ELF-1 (cell line): ENCODE results near the gene SLC46A3.
"Not testable (repeated sequence)": the region's sequence is repeated elsewhere in the genome, so short reads cannot be mapped to it uniquely, and the experiment has no call there.

Experiments
- DNase-seq: peaks from one replicate; pipeline ENCODE4 v3.0.0-alpha.2; 2016; ENCODE audit warnings: low read depth, low spot score

SLC46A3 gene, protein sequence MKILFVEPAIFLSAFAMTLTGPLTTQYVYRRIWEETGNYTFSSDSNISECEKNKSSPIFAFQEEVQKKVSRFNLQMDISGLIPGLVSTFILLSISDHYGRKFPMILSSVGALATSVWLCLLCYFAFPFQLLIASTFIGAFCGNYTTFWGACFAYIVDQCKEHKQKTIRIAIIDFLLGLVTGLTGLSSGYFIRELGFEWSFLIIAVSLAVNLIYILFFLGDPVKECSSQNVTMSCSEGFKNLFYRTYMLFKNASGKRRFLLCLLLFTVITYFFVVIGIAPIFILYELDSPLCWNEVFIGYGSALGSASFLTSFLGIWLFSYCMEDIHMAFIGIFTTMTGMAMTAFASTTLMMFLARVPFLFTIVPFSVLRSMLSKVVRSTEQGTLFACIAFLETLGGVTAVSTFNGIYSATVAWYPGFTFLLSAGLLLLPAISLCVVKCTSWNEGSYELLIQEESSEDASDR

DNA sequence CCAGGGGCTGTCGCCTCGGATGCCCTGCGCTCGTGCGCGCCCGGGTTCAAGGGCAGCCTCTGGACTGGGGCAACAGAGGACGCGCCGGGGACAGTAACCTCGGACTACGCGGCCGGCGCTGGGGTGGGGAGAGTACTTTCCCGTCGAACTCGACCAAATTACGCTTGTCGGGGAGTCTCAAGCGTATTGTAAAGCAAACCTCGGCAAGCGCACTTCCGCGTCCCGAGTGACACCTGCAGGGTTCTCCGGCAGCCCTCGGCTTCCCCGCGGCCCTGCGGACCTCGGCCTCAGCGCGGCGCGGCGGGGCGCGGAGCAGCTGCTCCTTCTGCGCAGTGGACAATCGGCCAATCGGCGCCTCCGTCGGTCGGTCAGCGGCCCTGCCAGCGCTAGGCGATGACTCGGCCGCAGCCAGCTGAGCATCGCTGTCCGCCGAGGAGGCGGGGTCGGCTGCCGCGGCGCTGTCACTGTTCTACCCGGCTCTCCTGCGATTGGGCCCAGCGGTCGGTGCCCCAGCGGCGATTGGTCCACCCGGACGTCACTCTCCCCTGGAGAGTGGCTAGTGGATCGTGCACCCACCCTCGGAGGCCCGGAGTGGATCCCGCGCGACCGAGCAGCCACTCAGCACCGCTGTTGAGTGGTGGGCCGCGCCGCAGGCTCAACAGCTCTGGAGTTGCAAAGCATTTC is at the start of gene SLC46A3:
TSS of gene SLC46A3 (minus strand) at position 428 of the 684 bp plus-strand sequence. CDS start 972 bp downstream, outside the sequence.
- peak; percentile 98 for DNase-seq

- DNase-seq = no peak
Observed at GRCh38 chr13:28763887-28764286, 45.1 kb upstream of the SLC46A3 start.

- no peak for DNase-seq
Observed at GRCh38 chr13:28761586-28761985, 42.8 kb upstream of the SLC46A3 start.

DNA sequence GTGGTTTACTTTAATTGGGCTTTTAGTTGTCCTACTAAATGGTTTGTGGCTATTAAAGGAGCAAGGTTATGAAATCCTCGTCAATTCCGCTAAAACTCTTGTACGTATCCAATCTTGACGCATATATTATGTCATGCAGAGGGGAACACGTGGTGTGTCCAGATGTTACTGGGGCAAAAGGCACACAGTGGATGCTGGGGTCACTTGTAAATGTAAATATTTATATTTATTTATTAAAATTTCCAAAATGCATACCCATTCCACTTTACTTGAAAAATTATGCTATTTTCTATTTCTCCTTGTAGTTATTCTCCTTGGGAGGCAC is 36.7 kb upstream of the SLC46A3 start:
- DNase-seq = no peak

DNA sequence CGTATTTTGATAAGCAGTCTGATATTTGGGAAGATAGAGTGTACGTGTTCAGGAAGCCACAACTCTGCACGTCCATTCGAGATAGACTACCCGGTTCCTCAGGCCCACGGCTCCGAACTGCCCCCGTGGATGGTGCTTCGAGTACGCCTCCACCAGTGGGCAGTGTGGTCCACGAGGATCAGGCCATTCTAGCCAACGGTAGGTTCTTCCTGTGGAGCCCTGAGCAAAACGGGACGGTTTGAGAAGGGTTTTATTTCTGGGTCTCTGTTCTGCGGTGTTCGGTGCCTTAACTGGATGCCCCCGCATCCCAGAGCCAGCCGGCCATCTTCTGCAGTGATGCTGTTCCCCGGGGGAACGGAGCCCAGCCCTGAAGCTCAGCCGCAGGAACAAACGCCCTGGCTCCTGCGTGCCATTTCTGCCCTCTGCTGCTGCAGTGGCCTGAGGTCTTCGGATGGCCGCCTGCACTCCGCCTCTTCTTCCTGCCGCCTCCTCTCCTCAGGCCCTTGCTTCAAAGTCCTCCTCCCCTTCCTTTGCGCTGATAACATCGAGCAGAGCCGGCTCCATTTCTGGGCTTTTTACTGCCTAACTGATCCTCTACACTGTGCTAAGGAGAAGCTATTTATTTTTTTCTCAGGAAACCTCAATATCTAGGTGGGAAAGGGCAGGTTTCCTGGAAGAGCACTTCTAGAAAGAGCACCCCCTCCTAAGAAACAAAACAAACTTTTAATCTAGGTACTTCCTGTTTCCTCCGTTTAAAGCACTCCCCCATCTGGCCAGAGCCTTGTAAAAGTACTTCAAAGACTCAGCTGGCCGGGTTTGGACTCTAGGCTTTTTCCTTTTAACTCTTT is 36.2 kb upstream of the SLC46A3 start:
- peak; percentile 52 for DNase-seq

DNA sequence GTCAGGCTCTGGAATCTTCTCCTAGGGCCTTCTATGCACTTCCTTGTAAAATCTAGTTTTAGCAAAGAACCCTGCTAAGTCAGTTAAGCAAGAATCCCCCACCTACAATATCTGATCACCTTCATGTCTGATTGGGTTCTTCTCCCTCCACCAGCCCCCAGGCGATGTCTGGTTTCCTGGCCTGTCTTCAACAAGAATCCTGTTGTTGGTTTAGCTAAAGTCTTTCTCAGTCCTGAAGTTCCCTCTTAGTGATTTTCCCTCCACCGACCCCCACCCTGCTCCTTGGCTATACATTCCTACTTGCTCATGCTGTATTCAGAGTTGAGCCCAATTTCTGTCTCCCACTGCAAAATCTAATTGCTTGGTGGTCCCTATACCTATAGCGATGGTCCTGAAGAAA is 35.2 kb upstream of the SLC46A3 start:
- no peak for DNase-seq

DNA sequence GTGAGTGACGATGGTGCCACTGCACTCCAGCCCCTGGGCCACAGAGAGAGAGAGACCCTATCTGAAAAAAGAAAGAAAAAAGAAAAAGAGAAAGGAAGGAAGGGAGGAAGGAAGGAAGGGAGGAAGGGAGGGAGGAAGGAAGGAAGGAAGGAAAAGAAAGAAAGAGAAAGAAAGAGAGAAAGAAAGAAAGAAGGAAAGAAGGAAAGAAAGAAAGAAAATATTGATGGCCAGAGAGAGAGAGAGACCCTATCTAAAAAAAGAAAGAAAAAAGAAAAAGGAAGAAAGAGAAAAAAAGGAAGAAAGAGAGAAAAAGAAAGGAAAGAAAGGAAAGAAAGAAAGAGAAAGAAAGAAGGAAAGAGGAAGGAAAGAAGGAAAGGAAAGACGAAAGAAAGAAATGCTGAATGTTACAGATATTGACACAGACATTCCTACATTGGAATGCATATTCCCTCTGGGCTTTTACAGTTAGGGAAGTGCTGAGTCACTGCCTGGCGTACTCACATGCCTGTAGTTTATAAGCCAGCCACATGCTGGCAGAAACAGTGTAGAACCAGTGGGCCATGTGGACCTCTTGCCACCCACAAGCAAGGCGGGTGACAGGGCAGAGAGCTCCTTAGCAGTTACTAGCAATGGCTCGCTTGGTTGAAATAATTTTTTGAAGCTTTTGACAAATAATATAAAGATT is 34.6 kb upstream of the SLC46A3 start:
- peak; percentile 84 for DNase-seq

DNA sequence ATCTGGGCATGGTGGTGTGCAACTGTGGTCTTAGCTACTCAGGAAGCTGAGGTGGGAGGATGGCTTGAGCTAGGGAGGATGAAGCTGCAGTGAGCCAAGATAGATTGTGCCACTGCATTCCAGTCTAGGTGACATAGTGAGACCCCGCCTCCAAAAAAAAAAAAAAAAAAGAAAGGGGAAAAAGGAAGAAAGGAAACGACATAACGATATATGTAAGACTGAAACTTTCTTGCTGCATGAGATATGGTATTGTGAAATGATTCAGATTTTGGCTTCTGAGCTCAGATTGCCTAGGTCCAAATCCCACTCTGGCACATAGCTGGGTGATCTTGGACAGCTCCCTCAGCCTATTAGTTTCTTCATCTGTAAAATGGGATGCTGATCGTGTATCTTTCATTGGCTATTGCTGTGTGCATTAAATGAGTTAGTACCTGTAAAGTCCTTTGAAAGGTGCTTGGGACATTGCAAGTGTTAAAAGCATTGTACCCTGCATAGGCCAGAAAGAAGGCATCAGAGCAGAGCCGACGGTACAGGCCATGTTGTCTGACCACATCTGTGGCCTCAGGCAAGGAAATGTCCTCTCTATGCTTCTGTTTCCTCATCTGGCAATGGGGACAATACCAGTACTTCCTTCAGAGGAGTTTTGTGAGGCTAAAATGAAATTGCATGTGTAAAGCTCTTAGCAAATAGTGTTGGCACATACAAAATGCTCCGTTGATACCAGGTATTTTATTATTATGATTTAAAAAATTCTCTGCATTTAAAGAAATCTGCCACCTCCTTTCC is 32.6 kb upstream of the SLC46A3 start:
- peak; percentile 20 for DNase-seq

GRCh38 chr13:28750187-28751045 is 31.6 kb upstream of the SLC46A3 start:
- no peak for DNase-seq

DNA sequence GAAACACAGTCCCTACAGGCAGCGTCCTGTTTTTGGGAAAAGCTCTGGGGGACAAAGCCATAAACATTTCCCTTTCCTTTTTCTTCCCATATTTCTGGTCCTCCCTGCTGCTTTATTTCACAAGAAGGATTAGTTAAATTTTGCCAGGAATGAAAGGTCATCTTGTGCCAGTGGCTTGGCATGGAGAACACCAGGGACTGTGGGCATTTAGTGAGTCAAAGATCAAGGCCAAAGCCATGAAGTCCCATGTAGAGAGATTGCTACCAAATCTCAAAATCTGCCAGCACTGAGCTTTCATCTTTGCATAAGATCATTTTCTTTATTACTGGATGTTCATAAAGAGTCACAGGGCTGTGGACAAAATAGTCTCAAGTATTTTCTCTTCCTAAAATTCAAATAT is 29.1 kb upstream of the SLC46A3 start:
- no peak for DNase-seq

DNA sequence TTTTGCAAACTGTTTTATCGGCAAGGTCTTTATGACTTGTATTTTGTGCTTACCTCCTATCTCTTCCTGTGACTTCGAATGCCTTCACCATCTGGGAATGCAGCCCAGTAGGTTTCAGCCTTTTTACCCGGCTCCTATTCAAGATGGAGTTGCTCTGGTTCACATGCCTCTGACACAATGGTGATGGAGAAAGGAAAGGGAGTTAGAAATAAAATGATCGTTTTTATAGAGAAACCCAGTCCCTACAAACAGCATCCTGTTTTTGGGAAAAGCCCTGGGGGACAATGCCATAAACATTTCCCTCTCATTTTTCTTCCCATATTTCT is 27.5 kb upstream of the SLC46A3 start:
- no peak for DNase-seq

DNA sequence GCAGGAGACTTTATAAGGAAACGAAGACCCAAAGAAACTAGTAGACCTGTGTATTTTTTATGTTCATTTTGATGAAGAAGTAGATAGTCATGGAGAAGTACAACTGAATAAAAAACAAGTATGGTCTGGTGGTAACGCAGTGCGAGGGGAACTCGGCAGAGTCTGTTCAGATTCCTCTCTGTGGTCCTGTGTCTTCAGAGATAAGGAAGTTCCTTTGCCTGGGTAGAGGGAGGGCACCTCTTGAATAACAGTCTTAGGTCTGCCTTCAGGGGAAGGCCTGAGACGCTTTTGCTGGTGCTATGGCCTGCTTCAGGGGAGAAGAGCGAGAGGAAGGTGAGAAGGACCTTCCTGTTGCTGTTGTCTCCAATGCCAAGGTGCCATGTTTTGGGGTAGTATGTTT is 25.9 kb upstream of the SLC46A3 start:
- peak; percentile 30 for DNase-seq

DNA sequence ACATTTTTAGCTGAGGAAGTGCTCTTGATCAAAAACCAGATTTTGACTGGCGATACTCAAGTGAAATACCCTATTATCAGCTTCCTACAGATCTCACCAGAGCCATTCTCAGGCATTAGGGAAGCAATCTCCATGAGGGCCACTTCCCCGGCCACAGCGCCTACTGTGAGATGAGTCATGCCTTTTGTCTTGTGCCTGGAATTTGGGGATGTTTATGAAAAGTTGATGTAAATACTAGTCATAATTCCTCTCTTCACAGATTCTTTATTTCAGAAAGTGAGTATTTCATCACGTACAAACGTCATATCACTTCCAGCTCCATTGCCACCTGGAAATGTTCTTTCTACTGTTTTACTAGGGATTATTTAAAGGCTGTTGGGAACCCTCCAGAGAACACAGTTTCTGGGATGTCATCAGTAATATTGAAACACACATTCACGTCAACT is 25.3 kb upstream of the SLC46A3 start:
- peak; percentile 38 for DNase-seq

- DNase-seq = no peak
Observed at GRCh38 chr13:28743499-28744083, 24.8 kb upstream of the SLC46A3 start.

GRCh38 chr13:28743020-28743419 is 24.2 kb upstream of the SLC46A3 start:
- no peak for DNase-seq

GRCh38 chr13:28742445-28742844 is 23.7 kb upstream of the SLC46A3 start:
- not testable (repeated sequence) for DNase-seq

- no peak for DNase-seq
Observed at GRCh38 chr13:28741084-28741491, 22.3 kb upstream of the SLC46A3 start.

GRCh38 chr13:28739376-28739775 is 20.6 kb upstream of the SLC46A3 start:
- DNase-seq = no peak

DNA sequence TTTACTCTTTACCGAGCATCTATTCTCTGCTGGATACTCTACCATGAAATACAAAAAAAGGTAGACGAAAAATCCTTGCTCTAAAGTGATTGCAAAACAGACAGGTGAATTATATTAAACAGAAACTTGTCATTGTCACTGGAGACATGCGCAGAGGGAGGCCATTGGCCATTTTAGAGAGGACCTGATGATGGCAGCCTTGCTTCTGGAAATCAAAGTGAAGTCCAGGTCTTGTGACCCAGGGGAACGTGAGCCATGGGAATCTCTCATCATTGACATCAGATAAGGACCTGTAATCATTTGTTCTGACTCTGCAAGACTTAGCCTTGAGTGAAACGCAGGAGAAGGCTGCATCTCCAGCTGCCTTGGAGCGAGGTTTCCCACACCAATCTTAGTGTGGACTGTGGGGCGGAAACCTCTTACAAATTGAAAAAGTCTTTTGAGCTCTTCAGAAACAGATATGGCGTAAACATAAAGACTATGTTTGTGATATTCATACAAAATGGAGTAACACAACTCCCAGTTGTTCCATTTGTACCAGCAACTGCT is 16.8 kb upstream of the SLC46A3 start:
- no peak for DNase-seq
